ENCODE measurements around the gene HTRA2.
A peak's percentile ranks its signal among the peaks of the same experiment; 100 is the strongest.
"Not testable (repeated sequence)": the region's sequence is repeated elsewhere in the genome, so short reads cannot be mapped to it uniquely, and the experiment has no call there.

The HTRA2 gene

DNA sequence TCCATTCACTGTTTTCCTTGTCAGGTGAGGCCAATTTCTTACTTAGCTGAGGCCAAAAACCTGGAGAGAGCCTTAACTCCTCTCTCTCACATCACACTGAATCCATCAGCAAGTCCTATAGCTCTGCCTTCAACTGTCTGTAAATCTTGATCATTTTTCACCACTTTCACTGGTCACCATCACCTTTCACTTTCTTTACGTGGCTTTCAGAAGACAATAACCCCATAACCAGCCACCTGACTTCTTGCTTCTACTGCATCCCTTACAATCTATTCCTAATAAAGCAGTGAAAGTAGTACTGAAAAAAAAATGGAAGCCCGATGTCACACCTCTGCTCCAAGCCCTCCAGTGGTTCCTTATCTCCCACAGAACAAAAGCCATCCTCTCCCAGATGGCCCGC is 16.3 kb downstream of the HTRA2 start:
- no peak for DNase-seq

DNA sequence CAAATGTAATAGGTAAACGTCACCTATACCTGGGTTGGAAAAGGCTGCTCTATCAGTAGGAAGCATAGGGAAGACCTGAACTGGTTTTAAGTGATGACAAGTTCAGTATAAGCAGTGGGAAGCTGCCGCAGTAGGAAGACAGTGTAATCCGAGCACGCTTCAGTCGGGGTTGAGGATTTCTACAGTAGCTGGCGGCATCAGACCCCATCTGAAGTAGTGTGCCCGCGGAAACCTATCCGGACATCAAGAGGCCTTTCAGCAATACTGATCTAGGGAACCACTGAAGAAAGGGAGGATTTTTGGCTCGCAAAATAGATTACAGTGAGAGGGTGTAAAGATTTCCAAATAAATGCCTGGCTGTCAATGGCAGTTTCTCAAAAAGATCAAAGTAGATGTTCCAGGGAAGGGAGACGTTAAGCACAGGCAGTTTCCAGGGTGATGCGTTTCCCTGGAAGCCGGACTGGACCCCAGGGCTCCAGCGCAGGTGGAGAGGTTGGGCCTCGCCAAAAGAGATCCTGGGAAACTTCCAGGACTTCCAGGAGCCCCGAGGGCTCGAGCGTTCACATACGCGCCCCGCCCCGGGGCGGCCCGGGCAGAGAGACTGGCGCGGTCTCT is 18.7 kb downstream of the HTRA2 start:
- DNase-seq = no peak

DNA sequence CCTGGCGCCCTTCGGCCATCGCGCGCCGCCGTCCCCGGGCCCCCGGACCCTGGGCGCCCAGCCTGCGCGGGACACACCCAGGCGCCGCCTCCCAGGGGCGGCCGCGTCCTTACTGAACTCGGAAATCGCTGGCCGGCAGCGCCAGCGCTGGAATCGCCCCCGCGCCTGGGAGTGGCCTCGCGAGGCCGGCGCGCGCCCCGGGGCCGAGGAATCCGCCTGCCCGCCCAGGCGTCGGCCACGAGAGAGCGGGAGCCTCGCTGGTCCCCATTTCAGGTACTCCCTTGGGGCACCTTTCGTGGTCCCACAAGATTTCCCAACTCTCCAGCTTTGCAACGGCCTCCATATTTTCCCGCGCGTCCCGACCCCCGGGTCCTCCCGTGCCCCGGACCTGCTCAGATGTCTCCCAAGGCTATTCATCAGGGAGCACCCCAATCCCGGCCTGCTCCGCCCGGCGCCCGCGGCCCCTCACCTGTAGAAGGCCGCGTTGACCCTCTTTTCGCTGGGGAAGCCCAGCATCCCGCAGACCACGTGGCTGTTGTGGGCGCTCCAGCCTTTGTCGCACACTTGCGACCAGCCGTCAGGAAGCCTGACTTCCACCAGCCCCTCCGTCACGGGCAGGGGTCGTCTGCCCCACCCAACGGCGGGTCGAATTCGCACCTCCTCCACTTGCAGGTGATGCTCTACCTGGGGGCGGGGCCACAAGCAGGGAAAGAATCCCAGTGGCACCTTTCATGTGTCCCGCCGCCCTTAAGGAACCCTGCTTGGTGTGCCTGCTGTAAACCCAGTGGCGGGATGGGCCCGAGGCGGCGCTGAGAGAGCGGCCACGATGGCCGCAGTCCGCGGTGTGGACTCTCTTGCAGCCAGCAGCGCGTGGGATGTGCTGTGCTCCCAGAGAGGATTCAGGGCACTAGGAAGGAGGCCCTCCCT is 19.4 kb downstream of the HTRA2 start:
- DNase-seq = peak; percentile 74

DNA sequence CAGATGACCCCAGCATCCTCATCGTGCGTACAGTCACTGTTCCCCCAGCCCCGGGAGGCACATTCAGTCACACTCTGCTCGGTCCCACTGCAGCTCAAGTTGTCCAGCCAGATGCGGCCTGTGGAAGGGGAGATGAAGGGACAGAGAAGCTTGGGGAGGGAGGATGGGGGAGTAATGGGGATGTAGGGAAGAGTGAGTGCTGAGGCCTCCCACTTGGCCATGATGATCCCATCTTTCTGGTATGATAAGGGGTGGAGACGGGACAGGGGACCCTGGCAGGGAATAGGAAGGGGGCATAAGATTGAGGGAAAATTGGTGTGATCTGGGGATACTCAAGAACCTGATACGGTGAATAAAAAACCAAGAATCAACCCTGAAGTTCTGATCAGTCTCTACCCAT is 20.5 kb downstream of the HTRA2 start:
- no peak for DNase-seq

DNA sequence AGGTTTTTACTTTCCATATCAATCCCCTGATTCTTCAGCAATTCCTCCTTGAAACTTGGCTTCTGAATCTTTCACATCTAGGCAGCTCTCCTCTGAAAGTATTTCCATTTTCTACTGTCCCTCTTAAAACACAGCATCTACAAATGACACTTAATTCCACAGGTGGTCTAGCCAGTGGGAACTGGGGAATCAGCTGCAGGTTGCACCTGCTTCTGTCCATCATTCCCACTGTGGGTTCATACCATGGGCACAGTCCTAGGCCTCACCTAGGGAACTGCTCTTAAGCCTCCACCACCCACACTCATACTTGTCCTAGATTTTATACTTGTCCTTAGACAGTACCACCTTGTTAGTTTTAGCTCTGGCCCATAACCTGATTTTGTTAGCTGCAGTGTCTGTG is 21.8 kb downstream of the HTRA2 start:
- DNase-seq = no peak

DNA sequence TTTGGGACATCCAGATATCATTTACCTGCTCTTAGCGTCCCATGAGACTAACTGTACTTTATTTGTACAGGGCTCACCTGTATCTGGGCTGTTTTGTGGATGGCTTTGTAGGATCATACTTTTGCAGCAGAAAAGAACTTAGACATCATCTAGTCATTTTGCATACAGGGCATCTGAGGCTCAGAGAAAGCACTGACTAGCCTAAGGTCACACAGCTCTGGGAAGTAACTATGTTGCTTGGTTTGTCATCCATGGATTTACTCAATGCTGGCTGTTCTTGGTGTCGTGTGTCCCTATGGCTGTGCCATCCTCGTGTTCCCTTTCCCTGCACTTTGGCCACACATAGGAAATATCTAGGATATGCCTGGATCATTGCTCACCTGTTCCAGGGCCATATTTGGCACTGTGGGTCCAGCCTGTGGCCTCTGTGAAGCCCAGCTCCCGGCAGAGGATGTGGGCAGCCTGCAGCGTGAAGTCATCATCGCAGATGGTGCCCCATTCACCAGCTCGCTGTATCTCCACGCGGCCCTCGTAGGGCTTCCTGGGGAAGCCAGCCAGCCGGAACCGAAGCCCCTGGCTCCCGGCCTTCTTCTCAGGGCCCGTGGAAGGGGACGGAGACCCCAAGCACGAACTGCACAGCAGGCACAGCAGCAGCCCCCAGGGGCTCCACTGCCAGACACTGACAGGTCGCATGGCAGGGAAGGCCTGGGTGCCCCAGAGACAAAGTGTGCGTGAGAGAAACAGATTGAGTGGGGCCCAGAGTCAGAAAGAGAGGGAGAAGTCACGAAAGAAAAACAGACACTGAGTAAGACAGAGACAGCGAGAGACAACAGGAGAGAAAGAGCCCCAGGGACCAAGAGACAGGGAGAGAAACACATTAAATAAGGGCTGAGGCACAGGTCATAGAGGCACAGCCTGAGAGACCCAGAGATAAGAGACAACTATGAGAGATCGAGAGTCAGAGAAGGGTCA is 22.5 kb downstream of the HTRA2 start:
- DNase-seq = no peak

DNA sequence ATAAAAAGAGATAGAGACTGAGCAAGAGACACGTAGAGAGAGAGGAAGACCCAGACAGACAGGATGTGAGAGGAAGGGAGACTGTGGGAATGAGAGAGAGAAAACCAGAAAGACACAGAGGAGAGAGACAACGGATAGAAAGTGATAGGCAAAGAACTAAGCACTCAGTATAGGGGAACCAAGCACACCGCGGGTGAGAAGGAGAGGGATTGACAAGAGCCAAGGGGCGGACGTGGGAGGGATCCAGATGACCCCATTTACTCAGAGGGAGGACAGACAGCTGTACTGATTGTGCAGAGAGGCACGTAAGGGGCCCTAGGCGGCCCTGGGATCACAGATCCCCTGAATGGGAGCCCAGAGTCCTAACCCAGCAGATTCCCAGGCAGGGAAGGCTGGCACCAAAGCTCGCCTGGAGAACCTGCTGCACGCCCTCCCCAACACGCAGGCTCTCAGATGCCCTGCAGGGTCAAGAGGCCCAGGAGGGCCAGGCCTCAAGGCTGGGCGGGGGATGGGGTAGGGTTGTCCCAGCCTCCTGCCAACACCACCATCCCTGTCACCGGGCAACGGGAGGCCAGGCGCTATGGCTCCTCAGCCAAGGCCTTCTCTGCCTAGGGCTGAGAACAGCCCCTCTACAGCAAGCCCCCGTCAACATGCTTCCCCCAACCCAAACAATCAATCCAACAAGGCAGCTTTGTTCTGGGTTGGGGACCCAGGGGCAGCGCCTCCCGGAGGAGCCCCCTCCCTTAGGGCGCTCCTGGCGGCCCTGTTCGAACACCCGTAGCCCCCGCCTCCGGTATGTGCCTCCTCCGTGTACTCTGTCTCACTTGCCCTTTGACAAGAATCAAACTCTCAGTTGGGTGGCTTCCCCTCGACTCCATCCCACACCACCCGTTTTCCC is 23.4 kb downstream of the HTRA2 start:
- peak; percentile 30 for DNase-seq

DNA sequence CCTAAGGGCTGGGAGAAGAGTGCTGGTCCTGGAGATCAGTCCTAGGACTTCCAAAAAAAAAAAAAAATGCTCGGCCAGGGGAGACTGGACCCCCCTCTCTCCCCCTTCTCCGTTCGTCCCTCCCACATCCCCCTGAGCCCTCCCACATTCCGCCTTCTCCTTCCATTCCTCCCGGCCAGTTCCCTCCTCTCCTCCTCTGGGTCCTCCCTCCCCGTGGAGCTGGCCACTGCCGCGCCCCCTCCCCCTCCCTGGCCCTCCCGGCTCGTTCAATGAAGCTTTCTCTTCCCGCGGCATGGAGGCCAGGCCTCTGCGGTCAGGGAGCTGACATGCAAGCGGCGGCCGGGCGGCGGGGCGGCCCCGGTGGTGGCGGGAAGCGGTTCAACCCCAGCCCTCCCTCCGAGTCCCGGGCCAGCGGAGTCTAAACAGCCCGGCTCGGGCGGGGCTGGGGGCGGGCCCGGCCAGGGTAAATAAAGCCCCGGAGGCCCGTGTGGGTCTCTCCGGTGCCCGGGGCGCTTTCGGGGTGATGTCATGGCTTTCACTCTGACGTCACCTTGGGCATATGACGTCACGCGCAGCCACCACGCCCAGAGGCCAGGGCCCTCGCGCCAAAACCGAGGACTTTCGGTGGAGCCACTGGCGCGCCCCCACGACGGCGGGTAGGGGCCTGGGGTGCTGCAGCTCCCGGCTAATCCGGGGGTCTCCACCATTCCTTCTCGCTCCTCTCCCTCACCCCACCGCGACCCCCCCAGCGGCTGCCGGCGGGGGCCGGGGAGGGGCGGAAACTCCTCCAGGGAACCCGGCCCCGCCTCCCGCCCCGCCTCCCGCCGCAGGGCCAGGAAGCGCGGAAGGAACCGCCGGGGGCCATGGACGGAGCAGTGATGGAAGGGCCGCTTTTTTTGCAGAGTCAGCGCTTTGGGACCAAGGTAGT is 24.4 kb downstream of the HTRA2 start, which contains the start of the genes DOK1 and LOXL3:
Gene DOK1 (plus strand): TSS at position 829 of the 928 bp plus-strand sequence. CDS start 35 bp downstream, at position 864.
Gene LOXL3 (minus strand): TSS at position 51 of the 928 bp plus-strand sequence. CDS start 1,308 bp downstream, outside the sequence.
- peak; percentile 88 for DNase-seq

DNA sequence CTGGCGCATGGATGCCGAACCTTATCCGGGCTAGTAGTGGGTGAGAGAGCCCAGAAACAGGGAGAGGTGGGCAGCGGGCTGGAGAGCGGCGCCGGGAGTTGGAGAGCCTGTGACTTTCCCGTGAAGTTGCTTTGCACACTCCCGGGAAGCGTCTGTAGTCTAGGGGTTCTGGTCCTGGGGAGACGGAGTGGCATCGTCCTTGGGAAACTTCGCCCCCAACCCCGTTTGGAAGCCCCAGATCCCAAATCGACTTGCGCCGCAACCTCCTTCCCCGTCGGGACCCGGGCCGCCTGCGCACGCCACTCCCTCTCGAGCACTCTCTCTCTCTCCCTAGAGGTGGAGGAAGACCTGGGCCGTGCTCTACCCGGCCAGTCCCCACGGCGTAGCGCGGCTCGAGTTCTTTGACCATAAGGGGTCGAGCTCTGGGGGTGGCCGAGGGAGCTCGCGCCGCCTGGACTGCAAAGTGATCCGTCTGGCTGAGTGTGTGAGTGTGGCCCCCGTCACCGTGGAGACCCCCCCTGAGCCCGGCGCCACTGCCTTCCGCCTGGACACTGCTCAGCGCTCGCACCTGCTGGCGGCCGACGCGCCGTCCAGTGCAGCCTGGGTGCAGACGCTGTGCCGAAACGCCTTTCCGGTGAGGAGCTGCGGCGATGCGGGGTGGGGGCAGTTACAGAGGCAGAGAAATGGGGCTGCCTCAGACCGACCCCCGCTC is 25.2 kb downstream of the HTRA2 start:
- peak; percentile 72 for DNase-seq

DNA sequence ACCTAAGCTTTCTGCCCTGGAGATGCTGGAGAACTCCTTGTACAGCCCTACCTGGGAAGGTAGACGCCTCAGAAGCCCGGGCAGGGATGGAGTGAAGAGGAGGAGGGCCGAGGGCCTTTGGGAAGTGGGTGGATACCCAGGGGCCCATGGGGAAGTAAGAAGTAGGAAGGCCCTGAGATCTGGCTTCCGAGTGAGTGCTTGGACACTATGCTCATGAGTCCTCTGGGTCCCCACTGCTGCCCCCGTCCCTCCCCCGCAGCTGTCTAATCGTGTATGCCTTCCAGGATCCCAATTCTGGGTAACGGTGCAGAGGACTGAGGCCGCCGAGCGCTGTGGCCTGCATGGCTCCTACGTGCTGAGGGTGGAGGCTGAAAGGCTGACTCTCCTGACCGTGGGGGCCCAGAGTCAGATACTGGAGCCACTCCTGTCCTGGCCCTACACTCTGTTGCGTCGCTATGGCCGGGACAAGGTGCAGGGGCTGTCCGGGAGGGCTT is 25.9 kb downstream of the HTRA2 start:
- peak; percentile 38 for DNase-seq

DNA sequence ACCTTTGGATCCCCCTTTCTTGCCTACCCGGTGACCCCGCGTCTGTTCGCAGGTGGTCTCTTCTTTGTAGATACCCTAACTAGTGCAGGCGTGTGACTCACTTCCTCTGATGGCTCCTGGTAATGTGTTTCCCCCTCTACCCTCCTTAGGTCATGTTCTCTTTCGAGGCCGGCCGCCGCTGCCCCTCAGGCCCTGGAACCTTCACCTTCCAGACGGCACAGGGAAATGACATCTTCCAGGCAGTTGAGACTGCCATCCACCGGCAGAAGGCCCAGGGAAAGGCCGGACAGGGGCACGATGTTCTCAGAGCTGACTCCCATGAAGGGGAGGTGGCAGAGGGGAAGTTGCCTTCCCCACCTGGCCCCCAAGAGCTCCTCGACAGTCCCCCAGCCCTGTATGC is 26.4 kb downstream of the HTRA2 start:
- DNase-seq = no peak

DNA sequence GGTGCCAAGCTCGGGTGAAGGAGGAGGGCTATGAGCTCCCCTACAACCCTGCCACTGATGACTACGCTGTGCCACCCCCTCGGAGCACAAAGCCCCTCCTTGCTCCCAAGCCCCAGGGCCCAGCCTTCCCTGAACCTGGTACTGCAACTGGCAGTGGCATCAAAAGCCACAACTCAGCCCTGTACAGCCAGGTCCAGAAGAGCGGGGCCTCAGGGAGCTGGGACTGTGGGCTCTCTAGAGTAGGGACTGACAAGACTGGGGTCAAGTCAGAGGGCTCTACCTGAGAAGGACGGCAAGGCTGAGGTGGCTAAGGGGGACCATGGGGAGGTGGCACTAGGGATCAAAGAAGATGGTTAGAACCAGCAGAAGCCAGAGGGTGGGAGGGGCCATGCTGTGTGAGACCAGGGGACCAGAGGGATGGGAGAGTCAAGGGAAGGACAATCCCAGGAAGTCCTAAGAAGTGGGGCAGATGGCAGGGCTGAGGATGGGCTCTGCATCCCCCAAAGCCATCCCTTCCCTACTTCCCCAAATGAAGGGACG is 27.2 kb downstream of the HTRA2 start:
- DNase-seq = no peak

DNA sequence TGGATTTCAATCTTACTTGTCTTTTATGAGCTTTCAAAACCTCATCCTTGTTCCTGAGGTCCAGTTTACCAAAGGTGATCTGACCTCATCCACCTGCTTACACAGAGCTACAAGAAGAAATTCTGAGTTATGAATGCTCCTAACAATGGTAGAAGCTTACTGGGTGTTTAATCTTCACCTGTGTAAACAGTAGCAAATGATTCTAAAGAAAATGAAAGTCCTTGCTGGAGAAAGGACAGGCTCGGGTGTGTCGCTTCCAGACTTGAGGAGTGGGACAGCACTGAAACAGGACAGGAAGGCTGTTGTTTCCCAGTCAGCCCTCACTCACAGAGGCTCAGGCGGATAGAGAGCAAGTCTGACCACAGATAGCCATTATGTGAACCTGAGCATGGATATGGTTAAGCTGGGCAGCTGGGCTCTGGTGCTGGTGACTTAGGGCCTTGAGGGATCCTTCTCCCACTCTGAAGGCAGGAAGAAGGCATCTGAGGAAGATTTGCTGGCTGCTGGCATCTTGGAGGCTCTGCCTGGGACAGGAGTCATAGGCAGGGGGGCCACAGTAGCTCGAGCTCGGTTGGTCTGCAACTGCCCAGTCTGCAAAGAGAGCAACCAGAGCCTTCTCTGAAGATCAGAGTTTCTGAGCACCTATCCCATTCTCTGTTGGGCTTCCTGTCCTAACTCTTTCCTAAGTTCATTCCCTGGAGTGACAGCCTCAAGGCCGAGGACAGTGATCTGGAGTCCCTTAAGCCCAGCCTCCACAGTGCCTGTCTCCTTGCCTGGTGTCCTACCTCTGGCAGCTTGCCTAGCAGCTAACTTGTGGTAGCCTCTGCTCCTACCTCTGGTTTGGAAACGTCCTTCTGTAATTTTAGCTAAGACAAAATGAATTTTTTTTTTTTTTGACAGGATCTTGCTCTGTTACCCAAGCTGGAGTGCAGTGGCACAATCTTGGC is 28.8 kb downstream of the HTRA2 start:
- DNase-seq = peak; percentile 34

DNA sequence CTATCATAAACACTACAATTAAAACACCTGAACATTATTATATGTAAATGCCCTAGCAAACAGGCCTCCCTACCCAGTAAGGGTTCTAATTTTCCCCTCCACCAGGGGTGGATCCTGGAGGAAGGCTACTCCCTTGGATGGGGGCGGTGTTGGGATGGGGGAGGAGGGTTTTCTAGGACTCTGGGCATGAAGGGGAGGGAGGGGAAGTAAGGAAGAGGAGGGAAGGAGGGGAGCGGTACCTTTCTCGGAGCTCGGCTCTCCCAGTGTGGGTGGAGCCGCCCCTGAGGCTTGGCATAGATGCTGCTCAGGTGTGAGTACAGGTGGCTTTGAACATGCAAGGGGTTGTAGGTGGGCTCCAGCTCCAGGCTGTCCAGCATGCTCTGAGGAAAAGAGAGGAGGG is 30.2 kb downstream of the HTRA2 start:
- DNase-seq = no peak

DNA sequence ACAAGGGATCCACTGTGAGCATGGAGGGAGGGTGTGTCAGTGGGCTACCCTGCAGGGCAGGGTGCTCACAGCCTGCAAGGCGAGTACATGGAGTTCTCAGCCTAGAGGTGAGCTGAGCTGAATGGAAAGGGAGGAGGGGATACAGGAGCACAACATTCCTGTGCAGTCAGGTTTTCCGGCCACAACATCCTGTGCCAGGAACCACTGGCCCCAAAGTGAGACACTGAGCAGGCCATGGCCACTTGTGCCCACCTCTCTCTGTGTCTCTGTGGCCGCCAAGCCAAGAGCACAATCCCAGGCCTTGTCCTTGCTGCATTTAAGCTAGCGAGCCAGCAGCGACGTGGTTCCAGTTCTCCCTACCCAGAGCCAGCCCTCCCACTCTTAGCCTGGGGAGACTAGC is 30.9 kb downstream of the HTRA2 start:
- DNase-seq = no peak

DNA sequence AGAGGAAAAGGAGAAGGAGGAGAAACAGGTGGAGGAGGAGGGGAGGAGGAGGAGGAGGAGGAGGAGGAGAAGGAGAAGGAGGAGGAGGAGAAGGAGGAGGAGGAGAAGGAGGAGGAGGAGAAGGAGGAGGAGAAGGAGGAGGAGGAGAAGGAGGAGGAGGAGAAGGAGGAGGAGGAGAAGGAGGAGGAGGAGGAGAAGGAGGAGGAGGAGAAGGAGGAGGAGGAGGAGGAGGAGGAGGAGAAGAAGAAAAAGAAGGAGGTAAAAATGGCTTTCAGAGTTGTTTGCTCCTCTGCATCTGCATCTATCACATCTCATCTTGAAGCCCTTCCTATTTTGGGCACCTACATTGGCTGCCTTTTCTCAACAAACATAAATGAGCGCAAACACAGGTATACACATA is 31.3 kb downstream of the HTRA2 start:
- DNase-seq = not testable (repeated sequence)

DNA sequence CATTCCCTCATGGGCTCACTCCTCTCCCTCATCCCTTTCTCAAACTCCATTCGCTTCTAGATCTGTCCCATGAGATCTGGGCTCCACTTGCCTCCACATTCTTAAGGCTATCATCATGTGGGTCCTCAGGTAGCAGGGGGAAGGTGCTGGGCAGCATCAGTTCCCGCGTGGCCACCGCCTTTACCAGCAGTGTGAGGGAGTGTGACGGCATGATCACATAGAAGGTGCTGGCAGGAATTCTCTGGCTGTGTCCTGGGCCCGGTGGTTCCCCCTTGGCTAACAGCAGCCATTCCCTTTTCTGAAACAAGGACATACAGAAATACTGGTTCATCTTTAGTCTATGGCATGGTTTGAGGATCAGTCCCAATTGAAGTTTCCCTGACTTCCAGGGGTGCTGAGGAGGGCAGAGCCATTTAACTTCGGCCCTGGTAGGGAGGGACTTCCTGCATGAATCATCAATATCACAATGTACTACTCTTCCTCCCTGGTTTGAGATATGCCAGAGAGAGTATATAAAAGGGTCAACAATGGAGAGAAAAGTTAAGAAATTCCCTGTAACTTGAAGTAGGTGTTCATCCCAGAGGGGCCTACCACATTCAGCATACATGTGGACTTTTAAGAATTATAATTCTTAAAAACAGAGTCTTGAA is 32.5 kb downstream of the HTRA2 start:
- peak; percentile 30 for DNase-seq

DNA sequence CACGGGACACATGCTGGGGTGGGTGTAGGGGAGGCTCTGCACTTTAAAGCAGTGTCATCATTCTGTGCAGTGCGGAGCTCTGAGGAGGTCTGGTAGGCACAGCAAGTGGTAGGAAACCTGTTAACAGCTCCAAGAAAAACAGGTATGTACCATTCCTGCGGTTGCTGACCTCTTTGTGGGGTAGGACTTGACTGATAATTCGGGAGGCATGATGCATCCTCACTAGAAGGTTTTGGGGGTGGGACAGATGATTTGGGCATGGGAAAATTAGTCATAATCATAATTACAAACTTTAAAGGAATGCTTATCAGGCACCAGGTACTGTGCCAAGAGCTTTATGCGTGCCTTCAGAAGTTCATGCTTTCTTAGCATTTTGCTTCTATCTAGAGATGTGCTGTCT is 34.5 kb downstream of the HTRA2 start:
- no peak for DNase-seq

Data from hematopoietic multipotent progenitor cell treated with erythropoietin and hydrocortisone succinate and interleukin-3 and kit ligand, for 6 days (in vitro differentiated cells).